AG09309 (cell line): ENCODE measurements around the gene ITGA11.

Experiments used
- DNase-seq: peaks from one replicate; pipeline ENCODE4 v3.0.0-alpha.2; 2010; ENCODE audit warnings: low read depth
- H3K4me3 ChIP-seq: 2 replicates; pipeline ENCODE4 v1.5.1; 2011; ENCODE audit warnings: mild to moderate bottlenecking, low read depth, low read length, moderate library complexity; ENCODE audit not compliant: control insufficient read depth
- CTCF ChIP-seq: IDR thresholded peaks from 2 replicates; pipeline ENCODE4 v1.5.1; 2011; ENCODE audit warnings: mild to moderate bottlenecking, low read depth, low read length, inconsistent platforms; ENCODE audit not compliant: insufficient read depth, control insufficient read depth; ENCODE audit errors: missing control alignments

The ITGA11 gene

GRCh38 chr15:68471541-68471940 is 39.6 kb upstream of the ITGA11 start:
- DNase-seq, result no peak
- TF ChIP-seq CTCF, result no peak
- H3K4me3 ChIP-seq, result no peak overlapping the region

DNA sequence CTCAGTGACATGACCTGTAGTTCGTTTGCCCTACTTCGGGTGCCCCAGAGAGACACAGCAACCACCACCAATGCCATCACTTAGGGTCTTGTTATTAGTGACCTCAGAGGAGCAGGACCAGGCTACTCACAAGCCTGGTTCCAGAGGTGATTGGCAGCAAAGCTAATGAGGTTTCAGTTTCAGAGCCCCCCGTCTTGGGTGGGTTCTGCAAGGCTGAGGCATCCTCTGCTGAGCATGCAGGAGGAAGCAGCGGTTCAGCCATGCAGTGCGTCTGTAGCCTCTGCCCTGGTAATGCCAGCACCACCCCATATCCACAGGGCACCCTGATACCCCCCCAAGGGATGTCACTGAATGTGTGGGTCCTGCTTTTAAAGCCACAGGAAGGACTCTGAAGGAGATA is 39.0 kb upstream of the ITGA11 start:
- TF ChIP-seq CTCF, result no peak
- H3K4me3 ChIP-seq, result no peak overlapping the region
- no peak for DNase-seq

DNA sequence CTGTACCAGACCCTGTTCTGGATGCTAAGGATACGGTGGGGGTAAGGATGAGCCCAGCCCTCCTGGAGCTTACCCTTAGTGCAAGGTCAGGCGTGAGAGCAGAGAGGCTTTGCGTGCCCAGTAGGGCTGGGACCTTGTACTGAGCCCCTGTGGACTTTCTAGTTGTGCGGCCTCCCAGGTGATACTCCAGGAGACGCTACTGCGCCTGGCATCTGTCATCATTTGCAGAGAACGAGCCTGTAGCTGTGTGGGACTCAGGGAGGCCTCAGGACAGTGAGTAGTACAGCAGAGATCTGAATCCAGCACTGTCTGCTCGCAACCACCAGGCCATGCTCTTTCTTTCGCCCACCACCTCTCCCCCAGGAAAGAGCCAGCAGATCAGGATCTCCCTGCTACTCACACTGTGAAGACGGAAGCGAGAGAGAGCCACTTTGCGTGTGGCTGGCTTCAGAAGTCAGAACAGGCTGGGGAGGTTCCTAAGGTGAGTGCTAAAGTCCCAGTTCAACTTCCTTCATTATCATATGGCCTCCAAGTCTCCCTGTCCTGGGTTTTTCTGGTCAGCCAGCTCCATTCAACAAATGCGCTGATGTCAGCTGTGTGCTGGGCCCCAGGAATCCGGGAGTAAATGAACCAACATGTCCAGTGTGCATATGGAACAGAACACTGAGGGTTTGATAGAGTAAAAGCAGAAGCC is 38.2 kb upstream of the ITGA11 start:
- TF ChIP-seq CTCF, result no peak
- no peak overlapping the region for H3K4me3 ChIP-seq
- DNase-seq, result no peak

GRCh38 chr15:68469162-68470048 is 37.4 kb upstream of the ITGA11 start:
- H3K4me3 ChIP-seq, result no peak overlapping the region
- DNase-seq, result no peak
- no peak for TF ChIP-seq CTCF

GRCh38 chr15:68466876-68467275 is 34.9 kb upstream of the ITGA11 start:
- H3K4me3 ChIP-seq, result no peak overlapping the region
- no peak for DNase-seq
- TF ChIP-seq CTCF, result no peak

GRCh38 chr15:68465861-68466560 is 34.0 kb upstream of the ITGA11 start:
- TF ChIP-seq CTCF, result no peak
- H3K4me3 ChIP-seq, result no peak overlapping the region

More at GRCh38 chr15:68465861-68466560, 34.0 kb upstream of the ITGA11 start:
- DNase-seq, result no peak
